LoVo (cell line): Measurements from ENCODE around the gene UNC13D.
"Not testable (repeated sequence)": the region's sequence is repeated elsewhere in the genome, so short reads cannot be mapped to it uniquely, and the experiment has no call there.

Source experiments
- DNase-seq: peaks from one replicate; pipeline ENCODE4 v3.0.0-alpha.2; 2016; ENCODE audit warnings: low spot score

UNC13D gene

GRCh38 chr17:75799402-75799801, 44.8 kb downstream of the UNC13D start:
- DNase-seq, result no peak

GRCh38 chr17:75795820-75796607, 48.2 kb downstream of the UNC13D start:
- DNase-seq, result no peak

DNA sequence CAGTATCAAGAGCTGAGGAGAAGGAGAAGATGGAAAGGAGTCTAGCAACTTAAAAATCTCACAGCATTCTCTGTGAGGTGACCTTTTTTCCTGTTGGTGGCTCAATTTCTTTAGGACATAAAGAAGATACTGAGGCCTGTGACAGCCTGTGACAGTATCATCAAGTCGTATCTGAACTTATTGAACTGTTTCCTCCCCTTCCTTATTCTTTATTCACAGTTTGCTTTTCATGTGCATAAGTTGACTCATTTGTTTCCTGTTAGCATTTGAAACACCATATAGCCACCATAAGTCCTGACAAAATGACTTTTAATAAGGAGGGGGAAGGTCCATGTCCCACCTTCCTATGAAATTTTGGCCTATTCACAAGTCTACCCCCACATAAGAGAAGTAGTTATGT, 50.7 kb downstream of the UNC13D start:
- no peak for DNase-seq

GRCh38 chr17:75791254-75791653, 53.0 kb downstream of the UNC13D start:
- no peak for DNase-seq

DNA sequence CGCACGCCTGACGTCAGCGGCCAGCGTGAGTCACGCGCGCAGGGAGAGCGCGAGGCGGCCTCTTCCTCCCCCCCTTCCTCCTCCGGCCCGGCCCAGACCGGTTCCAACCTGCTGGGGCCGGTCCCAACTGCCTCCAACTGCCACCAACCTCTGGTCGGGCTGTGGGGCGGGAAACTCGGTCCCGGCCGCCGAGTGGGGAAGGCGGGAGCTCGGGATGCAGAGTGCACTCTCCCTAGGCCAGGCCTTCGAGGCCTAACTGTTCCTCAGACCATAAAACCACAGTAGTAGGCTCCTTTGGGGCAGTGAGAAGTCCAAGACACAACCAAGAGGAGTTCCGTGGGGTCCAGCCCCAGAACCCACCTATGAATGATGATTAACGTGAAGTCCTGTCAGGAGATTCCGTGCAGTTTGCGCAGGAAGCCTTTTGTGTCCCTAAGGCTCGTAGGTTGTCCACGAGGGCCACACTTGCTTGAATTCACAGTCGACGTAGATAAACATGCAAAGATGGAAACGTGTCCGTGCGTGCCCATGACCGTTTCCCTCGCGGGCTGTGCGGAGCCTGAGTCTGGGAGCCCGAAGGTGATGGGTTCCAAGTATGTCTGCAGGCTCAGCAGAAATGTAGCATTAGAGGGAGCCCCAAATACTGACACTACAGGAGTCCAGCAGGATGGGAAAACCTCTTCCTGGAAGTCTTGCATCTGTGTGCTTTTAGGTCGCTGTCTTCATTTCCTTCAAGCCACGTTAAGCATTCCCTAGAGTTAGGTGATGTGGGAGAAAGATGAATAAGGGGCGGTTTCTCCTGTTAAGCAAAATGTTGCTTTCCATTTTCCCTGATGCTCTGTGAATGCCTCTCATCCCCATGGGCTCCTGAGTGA, 59.0 kb downstream of the UNC13D start:
- peak; percentile 84 for DNase-seq

GRCh38 chr17:75784473-75785015, 59.7 kb downstream of the UNC13D start, which contains the start of gene UNK:
UNK (plus strand) TSS chr17:75784806; CDS start chr17:75784881, 75 bp downstream.
- peak; percentile 98 for DNase-seq

- DNase-seq, result no peak
These were observed 60.3 kb downstream of the UNC13D start for GRCh38 chr17:75783803-75784472.

DNA sequence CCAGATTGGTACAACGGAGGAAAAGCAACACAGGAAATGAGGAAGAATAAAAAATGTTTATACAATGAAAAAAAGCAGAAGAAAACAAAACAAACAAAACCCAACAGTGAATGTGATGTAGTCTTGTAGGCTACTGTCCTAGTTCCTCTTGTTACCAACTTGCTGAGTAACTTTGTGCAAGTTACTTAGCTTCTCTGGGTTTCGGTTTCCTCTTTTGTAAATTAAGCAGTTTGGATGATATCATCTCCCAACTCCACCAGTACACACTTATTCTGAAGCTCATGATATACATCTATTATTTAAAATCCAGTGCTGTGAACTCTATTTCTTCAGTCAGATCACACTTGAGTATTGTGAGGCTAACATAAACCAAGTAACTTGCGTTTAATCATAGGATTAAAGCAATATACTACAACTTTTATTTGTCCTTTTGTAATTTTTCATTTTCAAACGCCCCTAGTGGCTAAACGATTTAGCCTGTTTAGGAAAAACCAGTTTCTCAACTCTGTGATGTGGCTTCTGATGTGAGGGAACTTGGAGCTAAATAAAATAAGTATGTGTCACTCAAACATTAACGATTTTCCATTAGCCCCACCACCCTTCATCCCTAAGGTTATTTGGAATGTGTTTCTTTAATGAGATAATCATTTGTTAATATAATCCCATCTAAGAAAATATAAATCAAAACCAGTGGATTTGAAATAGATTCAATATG, 61.0 kb downstream of the UNC13D start:
- DNase-seq, result peak; percentile 75

GRCh38 chr17:75779987-75780889, 64.0 kb downstream of the UNC13D start:
- DNase-seq, result peak; percentile 98

DNA sequence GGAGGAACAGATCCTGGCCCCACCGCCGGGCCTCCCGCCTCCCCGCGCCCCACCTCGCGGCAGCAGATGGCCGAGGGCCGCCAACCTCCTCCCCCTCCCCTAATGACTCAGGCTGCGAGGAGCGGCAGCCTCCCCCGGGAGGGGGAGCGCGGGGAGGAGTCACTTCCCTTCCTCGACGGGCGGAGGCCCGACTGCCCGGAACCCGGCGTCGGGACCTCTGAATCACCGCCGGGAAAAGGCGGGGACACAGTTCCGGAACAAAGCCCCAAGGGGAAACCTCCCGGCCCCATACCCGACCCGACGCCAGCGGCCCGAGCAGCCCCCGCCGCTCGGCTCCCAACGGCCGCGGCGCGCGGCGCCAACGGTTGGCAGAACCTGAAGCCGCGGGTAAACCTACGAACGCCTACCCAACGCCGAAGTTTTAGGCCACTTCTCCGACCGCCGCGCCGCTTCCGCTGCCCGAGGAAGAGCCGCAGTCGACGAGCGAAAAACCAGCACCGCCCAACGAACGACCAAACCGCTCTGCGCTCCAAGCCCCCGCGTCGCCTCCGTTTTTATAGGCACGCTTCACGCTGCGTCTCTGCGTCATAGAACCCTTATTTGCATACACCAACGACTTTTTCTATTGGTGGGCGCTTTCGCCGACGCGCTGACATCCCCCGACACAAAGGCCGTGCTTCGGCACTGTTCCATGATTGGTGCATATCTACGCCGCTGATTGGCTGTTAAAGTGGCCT, 64.8 kb downstream of the UNC13D start:
- DNase-seq, result peak; percentile 54

DNA sequence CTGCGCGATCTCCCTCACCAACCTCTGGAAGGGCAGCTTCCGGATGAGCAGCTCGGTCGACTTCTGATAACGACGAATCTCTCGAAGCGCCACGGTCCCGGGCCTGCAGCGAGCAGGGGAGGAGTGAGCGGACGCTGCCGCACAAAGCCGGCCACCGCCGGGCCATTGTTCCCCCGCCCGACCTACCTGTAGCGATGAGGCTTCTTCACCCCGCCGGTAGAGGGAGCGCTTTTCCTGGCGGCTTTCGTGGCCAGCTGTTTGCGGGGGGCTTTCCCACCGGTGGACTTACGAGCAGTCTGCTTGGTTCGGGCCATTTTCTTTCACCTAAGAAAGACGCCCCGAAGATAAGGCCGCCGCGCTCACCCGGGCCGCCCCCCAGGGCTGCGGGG, 65.3 kb downstream of the UNC13D start:
- DNase-seq, result peak; percentile 37

DNA sequence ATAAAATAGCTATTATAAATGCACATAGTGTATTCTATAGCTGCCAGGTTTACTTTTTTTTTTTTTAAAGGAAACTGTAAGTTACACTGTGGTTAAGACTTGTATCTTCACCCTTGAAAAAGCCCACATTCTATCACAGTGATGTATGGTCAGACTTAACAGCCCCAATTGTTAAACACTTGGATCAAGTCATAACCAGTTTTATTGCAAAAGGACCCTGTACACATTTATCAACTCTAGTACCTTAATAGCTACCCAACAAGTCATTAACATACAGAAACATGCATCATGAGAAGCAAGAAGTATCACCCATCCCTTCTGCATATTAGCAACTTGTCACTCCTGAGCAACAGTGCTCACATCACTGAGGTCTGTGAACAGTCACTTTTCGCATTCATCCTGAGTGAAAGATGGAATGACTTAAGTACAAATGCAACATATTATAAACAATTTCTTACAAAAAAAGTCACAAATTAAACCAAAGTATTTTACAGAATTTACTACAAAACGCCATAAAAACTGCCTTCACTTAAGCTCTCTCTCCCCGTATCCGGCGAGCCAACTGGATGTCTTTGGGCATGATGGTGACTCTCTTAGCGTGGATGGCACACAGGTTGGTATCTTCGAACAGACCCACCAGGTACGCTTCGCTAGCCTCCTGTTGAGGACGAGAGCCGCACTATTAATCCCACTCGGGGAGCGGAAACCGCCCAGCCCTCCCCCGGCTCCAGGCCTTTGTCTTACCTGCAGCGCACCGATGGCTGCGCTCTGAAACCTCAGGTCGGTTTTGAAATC, 65.9 kb downstream of the UNC13D start:
- not testable (repeated sequence) for DNase-seq

DNA sequence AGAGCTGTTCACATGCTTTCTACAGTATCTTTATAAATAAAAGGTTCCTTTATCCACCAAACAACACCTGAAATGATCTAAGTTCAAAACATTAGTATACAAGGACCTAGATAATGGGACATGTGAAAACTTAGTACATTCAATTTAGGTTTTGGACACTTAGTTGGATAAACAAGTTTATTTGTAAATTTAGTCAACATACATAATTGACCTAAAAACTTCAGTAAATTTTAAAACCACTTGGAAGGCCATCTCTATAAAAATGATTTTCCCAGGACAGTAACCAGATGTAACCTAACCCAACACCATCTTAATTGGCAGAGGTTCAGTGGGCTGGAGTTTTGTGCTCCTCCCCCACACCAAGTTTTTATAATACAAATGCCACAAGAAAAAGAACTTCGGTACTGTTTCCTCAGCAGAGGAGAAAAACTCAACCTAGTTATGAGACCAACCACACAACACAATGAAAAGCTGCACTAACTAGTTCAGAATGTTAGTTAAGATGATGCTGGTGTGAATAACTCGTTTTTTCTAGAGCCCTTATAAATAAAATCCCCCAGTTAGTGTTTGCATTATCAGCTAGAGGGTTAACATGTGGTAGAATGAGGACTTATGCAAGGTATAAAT, 66.8 kb downstream of the UNC13D start:
- no peak for DNase-seq
